Lower leg skin (tissue), 4 donors: ENCODE data around the gene MXRA7. TPM values are rescaled to one million over a fixed set of nuclear protein-coding genes. Genes with fewer than 3 reads are reported as not detected.

Experiments used
- DNase-seq, 2 donors: peaks; one replicate each; pipeline ENCODE4 v3.0.0-alpha.2; 2019; ENCODE audit warnings: low spot score in 2 of 2
- H3K4me3 ChIP-seq: fragments of 200-600 bp; sonication (generic); 2 replicates; pipeline ENCODE4 v1.5.1; 2017; ENCODE audit warnings: mild to moderate bottlenecking, low read depth; ENCODE audit not compliant: poor library complexity, severe bottlenecking
- CTCF ChIP-seq, 3 donors: fragments of 450-650 bp; IDR thresholded peaks; one replicate each; pipeline ENCODE4 v1.5.1; 2016; ENCODE audit warnings: antibody characterized with exemption in 3 of 3, mild to moderate bottlenecking in 3 of 3, moderate library complexity in 2 of 3
- POLR2A ChIP-seq, 2 donors: fragments of 450-650 bp; IDR thresholded peaks; one replicate each; pipeline ENCODE4 v1.6.1; 2016 to 2017; ENCODE audit warnings: antibody characterized with exemption in 2 of 2, mild to moderate bottlenecking in 1 of 2, moderate library complexity in 1 of 2
- WGBS, 2 donors: methylation state at CpG; one replicate each; pipeline ENCODE4 v1.1.5; 2018; 5-methylcytosine and 5-hydroxymethylcytosine counted together
- intact Hi-C: fragments of 100-400 bp; cut with DNase I; formaldehyde crosslinking; loops from one replicate; pipeline ENCODE4 v1.15.0; 2023; ENCODE audit warnings: low total_unique reads
- total RNA-seq, 4 donors: library from RNA; depleted of rRNA; stranded (reverse); fragments of >200 nt; gene quantifications; one replicate each; pipeline ENCODE4 v1.1.0, GENCODE V29; 2016

Gene MXRA7
- total RNA-seq, 4 donors from 2014 or later: 31.6 to 97.4 (median 47.1) TPM

GRCh38 chr17:76688165-76688622, 22.6 kb downstream of the MXRA7 start:
- WGBS, 2 donors: 65 to 72% methylated on average over 11 of the region's 11 CpGs
- intact Hi-C loops: no loop called here
- H3K4me3 ChIP-seq: no peak overlapping the region
- DNase-seq: no peak
- TF ChIP-seq POLR2A (IDR thresholded peaks at IDR 0.05): no peak
- no peak for TF ChIP-seq CTCF (IDR thresholded peaks at IDR 0.05)

- no peak for TF ChIP-seq POLR2A (IDR thresholded peaks at IDR 0.05)
- peak; percentile 56 to 92 for DNase-seq
- intact Hi-C loops: no loop called here
- WGBS, 2 donors: 64 to 71% methylated on average over 26 of the region's 26 CpGs
- no peak overlapping the region for H3K4me3 ChIP-seq
These were observed 23.2 kb downstream of the MXRA7 start for GRCh38 chr17:76687298-76688164.

- no peak overlapping the region for H3K4me3 ChIP-seq
- intact Hi-C loops: no loop called here
- TF ChIP-seq CTCF (IDR thresholded peaks at IDR 0.05): no peak
- TF ChIP-seq POLR2A (IDR thresholded peaks at IDR 0.05): no peak
- 72% methylated on average over 15 of the region's 15 CpGs for WGBS, 2 donors
- DNase-seq: no peak
These were observed 24.0 kb downstream of the MXRA7 start for GRCh38 chr17:76686538-76687297.

- WGBS, 2 donors: 79 to 93% methylated on average over 8 of the region's 8 CpGs
- TF ChIP-seq CTCF (IDR thresholded peaks at IDR 0.05) (no peak), POLR2A (IDR thresholded peaks at IDR 0.05) (no peak)
- no peak overlapping the region for H3K4me3 ChIP-seq
- no peak for DNase-seq
- intact Hi-C loops: no loop called here
These were observed 24.9 kb downstream of the MXRA7 start for GRCh38 chr17:76685846-76686245.

GRCh38 chr17:76685366-76685765, 25.4 kb downstream of the MXRA7 start:
- no peak for DNase-seq
- 85 to 88% methylated on average over 10 to 11 of the region's 12 CpGs for WGBS, 2 donors
- intact Hi-C loops: no loop called here
- TF ChIP-seq CTCF (IDR thresholded peaks at IDR 0.05) (no peak), POLR2A (IDR thresholded peaks at IDR 0.05) (no peak)
- H3K4me3 ChIP-seq: no peak overlapping the region

GRCh38 chr17:76684756-76685155, 26.0 kb downstream of the MXRA7 start:
- no peak overlapping the region for H3K4me3 ChIP-seq
- DNase-seq: no peak
- WGBS, 2 donors: 87 to 88% methylated on average over 7 of the region's 7 CpGs
- intact Hi-C loops: no loop called here
- TF ChIP-seq CTCF (IDR thresholded peaks at IDR 0.05) (no peak), POLR2A (IDR thresholded peaks at IDR 0.05) (no peak)
